GM12872 (cell line): ENCODE data around the gene CHST14.

Experiments
- CTCF ChIP-seq: IDR thresholded peaks from 3 replicates; pipeline ENCODE4 v1.5.1; 2011; ENCODE audit warnings: low read depth, mild to moderate bottlenecking, low read length, moderate library complexity; ENCODE audit not compliant: insufficient read depth

The CHST14 gene

GRCh38 chr15:40513609-40514008 lies 42.8 kb downstream of the CHST14 start:
- TF ChIP-seq CTCF, result no peak

- no peak for TF ChIP-seq CTCF
Observed at GRCh38 chr15:40516322-40516721, 45.5 kb downstream of the CHST14 start.
